DND-41 (cell line): ENCODE measurements around the gene SH3GL3.

ENCODE experiments used
- ATAC-seq: fragments of 200-7000 bp; cut with Tn5 transposase; 3 replicates; pipeline ENCODE4 v1.9.1; 2021; ENCODE audit warnings: low read depth; ENCODE audit not compliant: insufficient read depth
- DNase-seq: peaks from one replicate; pipeline ENCODE4 v3.0.0-alpha.2; 2020
- H2AFZ ChIP-seq: 2 replicates; pipeline ENCODE4 v1.6.0; 2012; ENCODE audit warnings: low read depth, low read length
- H3K27ac ChIP-seq: 2 replicates; pipeline ENCODE4 v1.5.1; 2012; ENCODE audit warnings: low read length, inconsistent platforms
- H3K27me3 ChIP-seq: fragments of 200-600 bp; sonication (generic); 2 replicates; pipeline ENCODE4 v1.6.0; 2012; ENCODE audit warnings: low read length, mild to moderate bottlenecking, inconsistent platforms; ENCODE audit not compliant: insufficient read depth, poor library complexity
- H3K36me3 ChIP-seq: 2 replicates; pipeline ENCODE4 v1.5.1; 2012; ENCODE audit warnings: low read length, inconsistent platforms; ENCODE audit not compliant: insufficient read depth
- H3K4me1 ChIP-seq: 2 replicates; pipeline ENCODE4 v1.5.1; 2012; ENCODE audit warnings: mild to moderate bottlenecking, low read length; ENCODE audit not compliant: insufficient read depth
- H3K4me2 ChIP-seq: 2 replicates; pipeline ENCODE4 v1.6.0; 2012; ENCODE audit warnings: mild to moderate bottlenecking, moderate library complexity, low read length, inconsistent platforms; ENCODE audit not compliant: insufficient read depth
- H3K4me3 ChIP-seq, 2 experiments: fragments of 200-600 bp in 1 of 2; shearing (Covaris generic) in 1 of 2; 2 replicates each; pipeline ENCODE4 v1.5.1; 2012 to 2016; ENCODE audit warnings: inconsistent platforms in 2 of 2, low read length in 2 of 2, mild to moderate bottlenecking in 2 of 2, low read depth in 1 of 2, moderate library complexity in 1 of 2
- H3K79me2 ChIP-seq: 2 replicates; pipeline ENCODE4 v1.6.0; 2012; ENCODE audit warnings: low read length, inconsistent platforms; ENCODE audit not compliant: insufficient read depth
- H3K9ac ChIP-seq: 2 replicates; pipeline ENCODE4 v1.6.0; 2012; ENCODE audit warnings: low read depth, mild to moderate bottlenecking, inconsistent platforms, low read length, moderate library complexity
- H3K9me3 ChIP-seq: 2 replicates; pipeline ENCODE4 v1.5.1; 2012; ENCODE audit warnings: low read length, moderate library complexity, mild to moderate bottlenecking, inconsistent platforms; ENCODE audit not compliant: insufficient read depth, severe bottlenecking
- H4K20me1 ChIP-seq: 2 replicates; pipeline ENCODE4 v1.6.0; 2012; ENCODE audit warnings: low read length; ENCODE audit not compliant: insufficient read depth
- CTCF ChIP-seq: IDR thresholded peaks from 2 replicates; pipeline ENCODE4 v1.5.1; 2012; ENCODE audit warnings: borderline replicate concordance, low read length, moderate library complexity, mild to moderate bottlenecking; ENCODE audit not compliant: poor library complexity, severe bottlenecking; ENCODE audit errors: extremely low read depth
- EZH2 ChIP-seq: IDR thresholded peaks from 3 replicates; pipeline ENCODE4 v1.6.1; 2012; ENCODE audit warnings: borderline replicate concordance, low read depth, mild to moderate bottlenecking, moderate library complexity, low read length, inconsistent platforms; ENCODE audit not compliant: severe bottlenecking

Gene SH3GL3

GRCh38 chr15:83556754-83557153 is 109.6 kb downstream of the SH3GL3 start:
- Histone ChIP-seq H3K79me2 (no peaks in the 10 kb centered on the region), H3K36me3 (no peaks in the 10 kb centered on the region), H3K27ac (no peak overlapping the region), H3K9ac (no peak overlapping the region), H3K9me3 (no peaks in the 10 kb centered on the region), H3K4me3 (no peak overlapping the region), H3K4me2 (no peak overlapping the region), H3K4me1 (no peaks in the 10 kb centered on the region), H3K27me3 (peaks cover 3% of the 10 kb centered on the region), H4K20me1 (no peaks in the 10 kb centered on the region), H2AFZ (no peak overlapping the region)
- DNase-seq = no peak
- no peak for ATAC-seq
- TF ChIP-seq EZH2 (no peak), CTCF (no peak)

- Histone ChIP-seq H3K4me2 (no peak overlapping the region), H4K20me1 (no peaks in the 10 kb centered on the region), H3K9ac (no peak overlapping the region), H3K27ac (no peak overlapping the region), H3K4me3 (no peak overlapping the region), H3K27me3 (peaks cover 3% of the 10 kb centered on the region), H3K36me3 (no peaks in the 10 kb centered on the region), H2AFZ (no peak overlapping the region), H3K4me1 (no peaks in the 10 kb centered on the region), H3K9me3 (no peaks in the 10 kb centered on the region), H3K79me2 (no peaks in the 10 kb centered on the region)
- ATAC-seq (no peak), DNase-seq (no peak)
- TF ChIP-seq CTCF (no peak), EZH2 (no peak)
Measured at GRCh38 chr15:83558146-83558545, 111.0 kb downstream of the SH3GL3 start.

GRCh38 chr15:83559310-83559966 is 112.3 kb downstream of the SH3GL3 start:
- Histone ChIP-seq H4K20me1 (no peaks in the 10 kb centered on the region), H3K36me3 (no peaks in the 10 kb centered on the region), H3K4me2 (no peak overlapping the region), H3K4me1 (no peaks in the 10 kb centered on the region), H3K9ac (no peak overlapping the region), H3K9me3 (no peaks in the 10 kb centered on the region), H3K27ac (no peak overlapping the region), H2AFZ (no peak overlapping the region), H3K79me2 (no peaks in the 10 kb centered on the region), H3K27me3 (peaks cover 3% of the 10 kb centered on the region), H3K4me3 (no peak overlapping the region)
- peak; percentile 58 for DNase-seq
- no peak for TF ChIP-seq EZH2
- peak; percentile 86 for TF ChIP-seq CTCF
- peak; percentile 72 for ATAC-seq
